ENCODE results near the gene NPR1.

DNA sequence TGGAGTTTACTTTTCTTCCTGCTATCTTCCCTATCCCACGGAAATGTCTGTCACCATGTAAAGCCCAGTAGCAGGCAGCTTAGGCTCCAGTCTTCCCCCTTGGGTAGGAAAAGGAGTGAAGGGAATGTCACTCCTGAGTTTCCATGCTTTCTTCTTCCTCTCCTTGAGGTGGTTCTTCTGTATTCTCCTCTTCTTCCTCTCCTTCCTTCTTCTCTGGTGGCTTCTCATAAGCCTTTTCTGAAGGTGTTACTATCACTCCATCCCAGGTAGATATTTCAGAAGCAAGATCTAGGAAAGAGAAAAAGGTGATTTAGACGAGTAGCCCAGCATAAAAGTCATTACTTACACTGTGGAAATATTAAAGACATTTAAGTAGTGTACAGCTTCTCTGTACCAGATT, 16.2 kb upstream of the NPR1 start:
- TF ChIP-seq, protein P1, sequence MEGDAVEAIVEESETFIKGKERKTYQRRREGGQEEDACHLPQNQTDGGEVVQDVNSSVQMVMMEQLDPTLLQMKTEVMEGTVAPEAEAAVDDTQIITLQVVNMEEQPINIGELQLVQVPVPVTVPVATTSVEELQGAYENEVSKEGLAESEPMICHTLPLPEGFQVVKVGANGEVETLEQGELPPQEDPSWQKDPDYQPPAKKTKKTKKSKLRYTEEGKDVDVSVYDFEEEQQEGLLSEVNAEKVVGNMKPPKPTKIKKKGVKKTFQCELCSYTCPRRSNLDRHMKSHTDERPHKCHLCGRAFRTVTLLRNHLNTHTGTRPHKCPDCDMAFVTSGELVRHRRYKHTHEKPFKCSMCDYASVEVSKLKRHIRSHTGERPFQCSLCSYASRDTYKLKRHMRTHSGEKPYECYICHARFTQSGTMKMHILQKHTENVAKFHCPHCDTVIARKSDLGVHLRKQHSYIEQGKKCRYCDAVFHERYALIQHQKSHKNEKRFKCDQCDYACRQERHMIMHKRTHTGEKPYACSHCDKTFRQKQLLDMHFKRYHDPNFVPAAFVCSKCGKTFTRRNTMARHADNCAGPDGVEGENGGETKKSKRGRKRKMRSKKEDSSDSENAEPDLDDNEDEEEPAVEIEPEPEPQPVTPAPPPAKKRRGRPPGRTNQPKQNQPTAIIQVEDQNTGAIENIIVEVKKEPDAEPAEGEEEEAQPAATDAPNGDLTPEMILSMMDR (IDR thresholded peaks at IDR 0.05 in 4 of 5, conservative IDR thresholded peaks at IDR 0.05 in 1 of 5) = no peak
- no peak for TF ChIP-seq POLR2A (IDR thresholded peaks at IDR 0.05)

Data from gastrocnemius medialis (tissue), 4 donors.